HG02678 (cell line): ENCODE measurements around the gene SPTLC3.

ENCODE experiments used
- ATAC-seq: cut with Tn5 transposase; IDR thresholded peaks from one replicate; pipeline ENCODE4 v1.9.1; 2021; ENCODE audit warnings: mild to moderate bottlenecking, moderate library complexity; ENCODE audit not compliant: unreplicated experiment

SPTLC3 gene

DNA sequence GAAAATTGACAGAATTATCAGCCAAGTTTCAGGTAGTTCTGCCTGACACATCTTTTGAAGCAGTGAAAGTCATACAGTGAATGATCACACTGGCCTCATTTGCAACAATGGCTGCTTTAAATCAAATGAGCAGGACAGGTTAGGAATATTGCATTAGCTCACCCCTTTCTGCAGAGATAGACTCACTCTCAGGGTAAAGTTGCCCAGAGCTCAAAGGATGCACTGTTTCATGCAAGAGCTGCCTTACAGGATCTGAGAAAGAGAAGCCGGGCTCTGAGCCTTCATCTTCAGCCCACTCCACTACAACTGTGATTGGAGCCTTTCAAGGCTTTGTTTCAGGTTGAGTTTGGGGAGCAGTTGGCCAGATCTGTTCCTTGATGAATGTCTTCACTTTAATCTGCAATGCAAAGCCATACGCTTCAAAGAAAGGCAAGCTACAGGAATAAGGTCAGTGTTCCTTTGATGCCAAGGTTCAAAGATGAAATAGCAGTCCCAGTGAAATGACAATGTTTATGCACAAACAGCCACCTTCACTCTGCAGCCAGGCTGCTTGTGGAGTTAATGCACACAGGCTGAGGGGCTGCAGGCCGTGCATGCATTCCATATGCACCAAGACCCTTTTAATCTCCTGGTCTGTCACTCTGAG, 121.4 kb downstream of the SPTLC3 start:
- ATAC-seq: no peak

GRCh38 chr20:13130707-13131103, 121.9 kb downstream of the SPTLC3 start:
- no peak for ATAC-seq

GRCh38 chr20:13131688-13132087, 122.9 kb downstream of the SPTLC3 start:
- ATAC-seq: no peak

DNA sequence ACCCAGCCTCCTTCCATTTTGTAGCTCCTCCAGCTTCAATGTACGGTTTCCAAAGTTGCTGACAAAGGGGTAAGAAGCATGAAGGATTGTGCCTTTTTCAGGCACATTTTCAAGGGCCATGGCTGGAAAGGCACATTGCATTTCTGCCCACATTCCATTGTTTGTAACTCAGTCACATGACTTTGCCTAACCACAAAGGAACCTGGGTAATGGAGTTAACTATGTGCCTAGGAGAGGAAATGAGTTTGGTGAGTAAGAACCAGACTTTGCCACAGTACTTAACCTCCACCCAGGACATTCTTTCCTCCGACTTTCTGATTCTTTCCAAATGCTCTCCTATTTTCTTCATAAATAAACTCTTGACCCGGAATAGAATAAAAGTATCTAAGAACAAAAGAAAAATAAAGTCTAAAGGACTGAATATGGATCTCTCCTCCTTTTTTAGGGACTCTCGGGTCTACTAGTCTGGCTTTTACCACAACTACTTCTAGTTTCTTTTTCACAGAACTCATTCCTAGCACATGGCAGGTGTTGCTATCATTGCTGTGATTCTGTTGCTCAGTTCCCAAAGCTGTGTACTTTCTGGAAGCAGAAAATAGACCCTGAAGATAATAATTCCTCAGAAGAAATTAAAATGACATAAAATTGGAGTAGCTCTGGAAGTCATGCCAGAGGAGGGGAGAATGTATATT, 130.8 kb downstream of the SPTLC3 start:
- ATAC-seq: no peak

DNA sequence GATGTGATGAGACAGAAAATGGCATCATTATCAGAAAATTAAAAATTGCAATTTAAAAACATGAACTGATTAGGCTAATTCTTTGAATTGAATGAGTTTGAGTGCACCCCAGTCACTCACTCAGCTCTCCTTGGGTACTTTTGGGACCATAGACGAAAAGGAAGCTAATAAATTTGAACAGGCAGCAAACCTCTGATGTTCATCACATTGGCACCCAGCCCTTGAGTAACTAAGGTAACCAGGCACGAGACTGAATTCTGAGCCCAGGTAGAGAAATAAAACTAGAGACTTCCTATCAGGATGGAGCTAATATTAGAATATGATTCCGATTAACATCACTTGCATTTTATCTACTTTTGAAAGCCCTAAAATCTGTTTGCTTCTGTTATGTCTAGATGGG, 131.4 kb downstream of the SPTLC3 start:
- no peak for ATAC-seq

DNA sequence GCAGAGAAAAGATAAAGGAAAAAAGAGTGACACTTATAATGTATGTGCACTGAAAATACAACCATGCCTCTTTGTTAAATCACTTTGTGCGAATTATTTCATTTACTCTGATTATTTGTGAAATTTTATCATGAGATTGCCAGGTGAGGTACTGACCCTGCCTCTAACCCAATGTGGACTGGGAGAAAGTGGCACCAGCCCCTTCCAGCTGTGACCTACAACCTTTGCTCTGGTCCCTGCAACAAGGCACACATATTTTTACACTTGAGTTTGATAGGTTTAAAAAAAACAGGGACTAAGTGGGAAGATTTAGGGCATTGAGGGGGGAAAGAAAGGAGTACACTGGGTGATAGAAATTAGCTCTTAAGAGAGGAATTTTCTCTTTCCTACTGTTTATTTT, 132.0 kb downstream of the SPTLC3 start:
- ATAC-seq: no peak

DNA sequence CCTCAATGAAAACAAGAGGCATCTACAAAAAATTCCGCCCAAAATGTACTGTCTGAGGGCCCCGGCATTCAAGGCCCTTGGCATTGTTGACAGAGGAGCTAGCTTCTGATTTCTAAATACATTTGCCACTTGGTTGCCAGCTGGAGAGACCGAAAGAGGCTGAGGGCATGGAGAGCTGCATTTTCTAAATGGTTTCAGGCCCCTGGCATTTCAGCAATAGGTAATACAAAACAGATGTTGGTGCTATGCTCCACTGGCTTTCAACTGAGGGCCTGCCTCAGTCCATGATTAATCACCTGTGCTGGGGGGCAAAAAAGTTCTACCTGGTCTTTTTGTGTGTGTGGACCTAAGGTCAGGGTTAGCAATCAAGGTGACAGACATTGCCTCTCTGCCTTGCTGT, 132.8 kb downstream of the SPTLC3 start:
- no peak for ATAC-seq

GRCh38 chr20:13142143-13142542, 133.4 kb downstream of the SPTLC3 start:
- ATAC-seq: no peak

DNA sequence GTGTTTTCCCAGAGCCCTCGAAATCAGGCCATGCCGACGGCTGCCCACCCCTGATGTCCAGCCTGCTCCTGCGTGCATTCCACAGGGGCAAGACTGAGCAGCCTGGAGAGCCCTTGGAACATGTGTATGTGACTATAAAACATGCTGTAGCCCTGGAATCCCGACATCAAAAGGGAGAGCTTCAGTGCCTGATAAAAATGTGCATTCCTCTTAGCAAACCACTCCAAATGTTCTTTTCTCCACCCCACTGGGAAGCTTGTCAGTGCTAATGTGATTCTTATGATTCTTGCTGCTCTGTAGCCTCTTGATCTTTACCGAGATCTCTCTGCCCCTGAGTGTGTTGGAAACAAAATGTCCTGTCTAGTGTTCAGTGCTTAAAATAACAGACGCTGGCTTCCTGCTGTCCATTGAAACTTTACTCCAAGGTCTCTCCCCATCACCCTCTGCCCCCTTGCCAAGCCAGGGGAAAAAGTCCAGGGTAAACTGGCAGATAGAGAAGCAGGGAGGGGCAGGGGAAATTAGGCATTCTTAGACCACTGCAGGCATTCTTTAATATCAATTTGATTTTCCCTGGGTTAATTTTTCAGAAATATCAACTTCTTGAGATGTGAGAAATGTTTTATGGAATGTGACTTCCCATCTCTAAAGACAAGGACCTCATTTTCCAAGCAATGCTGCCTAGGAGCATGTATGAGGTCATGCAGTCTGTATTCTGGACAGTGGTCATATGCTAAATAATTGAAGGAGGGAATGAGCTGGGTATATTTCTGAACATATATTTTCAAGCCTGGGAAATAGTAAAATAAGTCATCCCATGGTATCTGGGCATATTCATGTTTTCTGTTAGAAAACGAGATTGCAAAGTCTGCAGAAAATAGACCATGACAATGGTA, 138.5 kb downstream of the SPTLC3 start:
- no peak for ATAC-seq

DNA sequence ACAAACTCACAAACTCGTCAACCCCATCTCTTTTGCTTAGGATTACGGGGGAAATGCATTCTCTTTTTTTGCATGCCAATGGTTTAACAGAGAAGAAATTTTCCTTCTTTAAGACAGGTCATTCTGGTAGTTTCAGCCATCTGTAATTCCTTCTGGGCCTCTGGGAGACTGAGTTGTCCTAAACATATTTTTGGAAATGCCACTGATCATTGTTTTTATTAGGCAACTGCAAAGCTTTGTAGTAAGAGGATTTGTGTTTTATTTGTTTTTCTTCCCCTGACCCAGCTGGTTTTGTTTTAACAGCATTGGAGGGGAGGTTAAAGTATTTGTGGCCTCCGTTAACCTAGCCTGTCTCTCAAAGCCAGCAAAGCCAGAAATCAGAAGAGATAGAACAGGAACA, 139.2 kb downstream of the SPTLC3 start:
- no peak for ATAC-seq

DNA sequence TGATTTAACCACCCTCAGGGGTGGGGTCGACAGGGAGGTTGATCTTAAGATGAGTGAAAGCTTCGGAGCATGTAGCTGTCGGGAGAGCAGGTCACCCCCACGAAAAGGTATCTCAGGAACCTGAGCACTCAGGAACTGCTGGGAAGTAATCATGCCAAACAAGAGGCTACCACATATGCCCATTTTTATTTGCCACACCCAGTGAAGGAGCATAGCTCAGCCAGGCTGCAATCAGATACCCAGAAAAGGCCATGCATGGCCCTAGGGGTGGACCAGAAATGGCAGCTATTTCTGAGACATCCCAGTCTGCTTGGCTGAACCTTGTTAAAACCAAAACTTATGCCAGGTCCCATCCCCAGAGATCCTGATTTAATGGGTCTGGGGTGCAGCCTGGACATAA, 139.6 kb downstream of the SPTLC3 start:
- no peak for ATAC-seq

GRCh38 chr20:13148961-13149360, 140.2 kb downstream of the SPTLC3 start:
- no peak for ATAC-seq

GRCh38 chr20:13149371-13150105, 140.8 kb downstream of the SPTLC3 start:
- ATAC-seq: no peak

GRCh38 chr20:13158369-13158768, 149.6 kb downstream of the SPTLC3 start:
- no peak for ATAC-seq

GRCh38 chr20:13159889-13160288, 151.1 kb downstream of the SPTLC3 start:
- ATAC-seq: no peak

- ATAC-seq: no peak
These were observed 156.4 kb downstream of the SPTLC3 start for GRCh38 chr20:13165203-13165602.

GRCh38 chr20:13166011-13166410, 157.2 kb downstream of the SPTLC3 start:
- ATAC-seq: no peak

DNA sequence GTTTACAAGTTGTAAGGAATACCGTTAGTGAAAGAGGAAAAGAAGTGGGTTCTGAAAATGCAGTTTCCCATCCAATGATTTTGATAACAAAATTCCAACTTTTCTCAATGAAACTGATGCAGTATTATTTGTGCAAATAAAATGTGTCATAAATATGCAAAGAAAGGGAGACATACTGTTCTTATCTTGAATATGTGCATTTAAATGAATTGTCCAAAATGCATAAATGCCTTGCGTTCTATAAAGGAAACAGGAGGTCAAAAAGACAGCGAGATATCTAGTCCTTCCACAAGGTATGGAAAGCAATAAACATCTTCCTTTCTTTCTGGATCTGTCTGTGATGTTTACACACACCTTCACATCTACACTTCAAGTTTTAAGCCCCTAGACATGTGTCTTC, 157.7 kb downstream of the SPTLC3 start:
- ATAC-seq: no peak

DNA sequence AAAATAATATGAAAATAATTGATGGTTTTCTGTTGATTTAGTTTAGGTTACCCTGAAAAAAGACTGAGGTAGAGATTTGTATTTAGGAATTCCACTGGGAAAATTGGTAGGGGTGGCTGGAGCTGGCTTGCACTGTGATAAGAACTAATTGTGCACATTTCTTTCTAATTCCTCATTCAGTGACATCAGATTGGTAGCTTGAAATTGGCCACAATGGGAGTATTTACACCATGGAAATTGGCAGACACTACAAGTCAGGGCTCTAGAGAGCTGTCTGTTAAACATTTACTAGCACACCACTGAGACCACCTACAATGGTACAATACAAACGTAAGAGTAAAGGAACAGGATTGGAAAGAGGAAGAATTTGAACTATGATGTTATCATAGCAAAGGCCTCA, 160.3 kb downstream of the SPTLC3 start:
- ATAC-seq: no peak

DNA sequence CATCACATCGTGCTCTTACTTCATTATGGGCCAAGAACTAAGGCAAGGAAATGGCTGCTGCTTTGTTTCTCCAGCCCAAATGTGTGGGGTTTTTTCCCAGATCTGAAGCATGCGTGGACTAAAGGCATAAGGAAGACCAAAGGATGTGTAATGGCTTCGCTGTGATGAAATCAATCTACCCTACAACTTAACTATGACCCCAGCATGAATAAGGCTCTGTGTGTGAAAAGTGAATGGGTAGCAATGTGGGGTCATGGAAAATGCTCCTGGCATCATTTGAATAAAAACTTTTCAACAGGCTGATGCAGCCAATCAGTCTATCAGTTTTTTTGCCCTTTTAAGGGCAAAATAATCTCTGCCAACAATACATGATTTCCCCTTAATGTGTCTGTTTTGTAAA, 162.0 kb downstream of the SPTLC3 start:
- no peak for ATAC-seq

GRCh38 chr20:13173201-13173600, 164.4 kb downstream of the SPTLC3 start:
- no peak for ATAC-seq
